Stimulated activated CD4-positive, alpha-beta T cell treated with anti-CD3 and anti-CD28 coated beads, Interleukin-1b, Interleukin-23, amount 100 ng/mL, for 48 hours (primary cell): ENCODE measurements around the gene ADAMTS1.

Experiments used
- DNase-seq: peaks from one replicate; pipeline ENCODE4 v3.0.0-alpha.2; 2020

Gene ADAMTS1

GRCh38 chr21:26812173-26812572, 33.0 kb downstream of the ADAMTS1 start:
- no peak for DNase-seq

- DNase-seq, result no peak
Observed at GRCh38 chr21:26811482-26811881, 33.7 kb downstream of the ADAMTS1 start.

GRCh38 chr21:26810676-26811415, 34.4 kb downstream of the ADAMTS1 start:
- DNase-seq, result no peak

- DNase-seq, result no peak
Observed at GRCh38 chr21:26810266-26810665, 34.9 kb downstream of the ADAMTS1 start.

GRCh38 chr21:26809745-26810144, 35.5 kb downstream of the ADAMTS1 start:
- DNase-seq, result no peak

- DNase-seq, result no peak
Observed at GRCh38 chr21:26806801-26807295, 38.4 kb downstream of the ADAMTS1 start.

GRCh38 chr21:26804895-26805609, 40.2 kb downstream of the ADAMTS1 start:
- DNase-seq, result no peak

GRCh38 chr21:26801498-26801897, 43.7 kb downstream of the ADAMTS1 start:
- DNase-seq, result no peak

- DNase-seq, result no peak
Observed at GRCh38 chr21:26800970-26801431, 44.2 kb downstream of the ADAMTS1 start.

- DNase-seq, result no peak
Observed at GRCh38 chr21:26800455-26800854, 44.8 kb downstream of the ADAMTS1 start.

- DNase-seq, result no peak
Observed at GRCh38 chr21:26800001-26800400, 45.2 kb downstream of the ADAMTS1 start.

- DNase-seq, result no peak
Observed at GRCh38 chr21:26798856-26799751, 46.1 kb downstream of the ADAMTS1 start.

- no peak for DNase-seq
Observed at GRCh38 chr21:26797878-26798456, 47.2 kb downstream of the ADAMTS1 start.

GRCh38 chr21:26795866-26796329, 49.3 kb downstream of the ADAMTS1 start:
- DNase-seq, result no peak

- DNase-seq, result no peak
Observed at GRCh38 chr21:26795412-26795805, 49.8 kb downstream of the ADAMTS1 start.

- DNase-seq, result no peak
Observed at GRCh38 chr21:26794597-26795411, 50.4 kb downstream of the ADAMTS1 start.

- no peak for DNase-seq
Observed at GRCh38 chr21:26790296-26790695, 54.9 kb downstream of the ADAMTS1 start.

- no peak for DNase-seq
Observed at GRCh38 chr21:26788790-26789189, 56.4 kb downstream of the ADAMTS1 start.
